ENCODE measurements around the gene ACACA. TPM values are rescaled to one million over a fixed set of nuclear protein-coding genes. Genes with fewer than 3 reads are reported as not detected.

ACACA gene
- total RNA-seq, 2 experiments from 2014 or later, result 38.6 to 46.3 TPM

GRCh38 chr17:37062021-37062420 is 344.6 kb downstream of the ACACA start:
- Mint-ChIP-seq H3K27ac (no peak overlapping the region), H3K9me3 (no peaks in the 10 kb centered on the region), H3K27me3 (peaks cover 4% of the 10 kb centered on the region), H3K4me3 (no peak overlapping the region), H3K4me1 (no peaks in the 10 kb centered on the region), H3K36me3 (ENCODE audit: low read depth) (peaks cover 7% of the 10 kb centered on the region)
- POLR2A ChIA-PET, result no interaction called here
- DNase-seq, result no peak
- CTCF ChIA-PET, result no interaction called here

GRCh38 chr17:37060928-37061327 is 345.7 kb downstream of the ACACA start:
- ChIA-PET CTCF (interaction anchor here (1.0 kb wide), 1 partner anchor 13 kb away, joined by 5 read pairs; no protein-coding TSS in a partner anchor), POLR2A (no interaction called here)
- Mint-ChIP-seq H3K4me1 (no peaks in the 10 kb centered on the region), H3K9me3 (no peaks in the 10 kb centered on the region), H3K36me3 (ENCODE audit: low read depth) (peaks cover 17% of the 10 kb centered on the region), H3K27ac (no peak overlapping the region), H3K27me3 (peaks cover 2% of the 10 kb centered on the region), H3K4me3 (no peak overlapping the region)
- no peak for DNase-seq

DNA sequence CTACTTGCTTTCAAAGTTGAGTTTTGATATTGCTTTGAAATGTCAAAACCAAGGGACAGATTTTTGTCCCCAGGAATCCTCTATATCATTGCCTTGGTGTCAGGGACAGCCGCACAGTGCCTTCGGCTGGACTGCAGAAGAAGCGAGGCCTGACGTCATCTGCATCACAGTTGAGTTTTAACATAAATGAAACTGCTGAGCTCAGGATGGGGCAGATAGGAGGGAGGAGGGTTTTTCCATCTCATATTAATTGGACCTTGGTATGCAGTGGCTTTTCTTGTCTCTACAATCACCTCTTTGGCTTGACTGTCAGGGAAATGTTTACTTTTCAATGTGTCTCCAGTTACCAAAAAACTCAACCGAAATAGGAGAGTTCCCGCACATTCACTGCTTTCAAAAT is 346.5 kb downstream of the ACACA start:
- no peak overlapping the region for H3K4me3 Mint-ChIP-seq
- DNase-seq, result no peak
- H3K4me1 Mint-ChIP-seq, result no peaks in the 10 kb centered on the region
- ChIA-PET POLR2A (no interaction called here), CTCF (interaction anchor here (1.0 kb wide), 1 partner anchor 12 kb away, joined by 5 read pairs; no protein-coding TSS in a partner anchor)
- peaks cover 17% of the 10 kb centered on the region for H3K36me3 Mint-ChIP-seq (ENCODE audit: low read depth)
- H3K27ac Mint-ChIP-seq, result no peak overlapping the region
- H3K27me3 Mint-ChIP-seq, result peaks cover 2% of the 10 kb centered on the region
- no peaks in the 10 kb centered on the region for H3K9me3 Mint-ChIP-seq

DNA sequence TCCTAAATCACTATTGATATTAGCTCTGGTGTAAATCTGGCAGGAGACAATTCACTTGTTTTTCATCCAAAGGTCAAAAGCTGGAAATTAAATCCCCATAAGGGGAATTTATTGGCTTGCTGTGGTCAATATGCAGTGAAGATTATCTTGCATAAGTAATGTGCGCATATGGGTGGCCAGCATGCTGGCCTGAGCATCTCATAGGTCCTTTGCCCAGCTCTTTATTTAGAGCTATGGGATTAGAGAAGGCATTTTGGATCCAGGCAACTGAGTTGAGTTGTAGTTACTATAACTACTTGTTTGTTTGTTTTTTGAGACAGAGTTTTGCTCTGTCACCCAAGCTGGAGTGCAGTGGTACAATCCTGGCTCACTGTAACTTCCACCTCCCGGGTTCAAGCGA is 347.1 kb downstream of the ACACA start:
- CTCF ChIA-PET, result interaction anchor here (0.9 kb wide), 1 partner anchor 12 kb away, joined by 3 read pairs; no protein-coding TSS in a partner anchor

GRCh38 chr17:37056622-37057021 is 350.0 kb downstream of the ACACA start:
- POLR2A ChIA-PET, result interaction anchor here (1.1 kb wide), 1 partner anchor 9 kb away, joined by 3 read pairs; no protein-coding TSS in a partner anchor
- Mint-ChIP-seq H3K27me3 (no peaks in the 10 kb centered on the region), H3K9me3 (no peaks in the 10 kb centered on the region), H3K27ac (no peak overlapping the region), H3K36me3 (ENCODE audit: low read depth) (peaks cover 20% of the 10 kb centered on the region), H3K4me3 (no peak overlapping the region), H3K4me1 (no peaks in the 10 kb centered on the region)
- DNase-seq, result no peak
- CTCF ChIA-PET, result interaction anchor here (0.8 kb wide), 1 partner anchor 9 kb away, joined by 3 read pairs; no protein-coding TSS in a partner anchor

More for the DNA sequence above, 347.1 kb downstream of the ACACA start:
- Mint-ChIP-seq H3K9me3 (no peaks in the 10 kb centered on the region), H3K4me1 (no peaks in the 10 kb centered on the region), H3K27me3 (peaks cover 2% of the 10 kb centered on the region), H3K4me3 (no peak overlapping the region), H3K36me3 (ENCODE audit: low read depth) (peaks cover 18% of the 10 kb centered on the region), H3K27ac (no peak overlapping the region)
- DNase-seq, result no peak
- POLR2A ChIA-PET, result interaction anchor here (0.5 to 0.8 kb wide), 2 partner anchors 120 to 153 kb away, joined by 3 to 4 read pairs; no protein-coding TSS in a partner anchor

GRCh38 chr17:37054894-37055293 is 351.7 kb downstream of the ACACA start:
- Mint-ChIP-seq H3K27me3 (no peaks in the 10 kb centered on the region), H3K36me3 (ENCODE audit: low read depth) (peaks cover 20% of the 10 kb centered on the region), H3K4me1 (no peaks in the 10 kb centered on the region), H3K9me3 (no peaks in the 10 kb centered on the region), H3K4me3 (no peak overlapping the region), H3K27ac (no peak overlapping the region)
- CTCF ChIA-PET, result no interaction called here
- no peak for DNase-seq
- POLR2A ChIA-PET, result no interaction called here

- POLR2A ChIA-PET, result no interaction called here
- no peaks in the 10 kb centered on the region for H3K9me3 Mint-ChIP-seq
- CTCF ChIA-PET, result no interaction called here
- H3K4me3 Mint-ChIP-seq, result no peak overlapping the region
- no peak overlapping the region for H3K27ac Mint-ChIP-seq
- no peaks in the 10 kb centered on the region for H3K27me3 Mint-ChIP-seq
- DNase-seq, result no peak
- peaks cover 19% of the 10 kb centered on the region for H3K36me3 Mint-ChIP-seq (ENCODE audit: low read depth)
- peaks cover 6% of the 10 kb centered on the region for H3K4me1 Mint-ChIP-seq
Measured at GRCh38 chr17:37052450-37052849, 354.2 kb downstream of the ACACA start.

GRCh38 chr17:37051833-37052232 is 354.8 kb downstream of the ACACA start:
- Mint-ChIP-seq H3K4me3 (no peak overlapping the region), H3K9me3 (no peaks in the 10 kb centered on the region), H3K27me3 (no peaks in the 10 kb centered on the region), H3K4me1 (peaks cover 6% of the 10 kb centered on the region), H3K27ac (no peak overlapping the region), H3K36me3 (ENCODE audit: low read depth) (peaks cover 15% of the 10 kb centered on the region)
- ChIA-PET CTCF (no interaction called here), POLR2A (no interaction called here)
- DNase-seq, result no peak

GRCh38 chr17:37051381-37051780 is 355.3 kb downstream of the ACACA start:
- H3K27me3 Mint-ChIP-seq, result no peaks in the 10 kb centered on the region
- H3K9me3 Mint-ChIP-seq, result no peaks in the 10 kb centered on the region
- ChIA-PET CTCF (no interaction called here), POLR2A (no interaction called here)
- H3K27ac Mint-ChIP-seq, result no peak overlapping the region
- no peak for DNase-seq
- peaks cover 6% of the 10 kb centered on the region for H3K4me1 Mint-ChIP-seq
- peaks cover 11% of the 10 kb centered on the region for H3K36me3 Mint-ChIP-seq (ENCODE audit: low read depth)
- H3K4me3 Mint-ChIP-seq, result no peak overlapping the region

DNA sequence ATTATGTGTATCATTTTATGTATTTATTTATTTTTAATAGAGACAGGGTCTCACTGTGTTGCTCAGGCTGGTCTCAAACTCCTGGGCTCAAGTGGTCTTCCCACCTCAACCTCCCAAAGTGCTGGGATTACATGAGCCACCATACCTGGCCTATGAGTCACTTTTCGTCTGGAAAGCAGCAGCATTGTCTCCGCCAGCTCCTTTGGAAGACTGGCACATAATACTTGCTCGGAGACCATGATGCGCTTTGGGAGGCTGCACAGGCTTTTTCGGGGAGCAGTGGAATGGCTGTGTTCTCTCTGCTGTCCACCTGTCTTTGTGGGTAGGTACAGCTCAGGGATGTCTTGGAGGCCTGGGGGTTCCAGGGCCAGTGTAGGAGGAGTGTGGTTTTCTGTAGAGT is 355.7 kb downstream of the ACACA start:
- Mint-ChIP-seq H3K27me3 (no peaks in the 10 kb centered on the region), H3K36me3 (ENCODE audit: low read depth) (peaks cover 7% of the 10 kb centered on the region), H3K27ac (no peak overlapping the region), H3K4me1 (peaks cover 6% of the 10 kb centered on the region), H3K4me3 (no peak overlapping the region), H3K9me3 (no peaks in the 10 kb centered on the region)
- ChIA-PET POLR2A (no interaction called here), CTCF (no interaction called here)
- no peak for DNase-seq

- ChIA-PET CTCF (interaction anchor here (0.6 to 2.7 kb wide), 8 partner anchors 12 to 1722 kb away, joined by 3 to 11 read pairs (median 4); no protein-coding TSS in a partner anchor), POLR2A (no interaction called here)
- Mint-ChIP-seq H3K4me3 (no peak overlapping the region), H3K36me3 (ENCODE audit: low read depth) (peaks cover 6% of the 10 kb centered on the region), H3K27me3 (no peaks in the 10 kb centered on the region), H3K4me1 (peaks cover 6% of the 10 kb centered on the region), H3K9me3 (no peaks in the 10 kb centered on the region), H3K27ac (no peak overlapping the region)
- DNase-seq, result no peak
Measured at GRCh38 chr17:37048811-37049210, 357.8 kb downstream of the ACACA start.

- Mint-ChIP-seq H3K27me3 (no peaks in the 10 kb centered on the region), H3K27ac (no peak overlapping the region), H3K36me3 (ENCODE audit: low read depth) (peaks cover 9% of the 10 kb centered on the region), H3K4me3 (no peak overlapping the region), H3K4me1 (peaks cover 9% of the 10 kb centered on the region), H3K9me3 (no peaks in the 10 kb centered on the region)
- ChIA-PET POLR2A (interaction anchor here (0.8 to 1.1 kb wide), 2 partner anchors 9 to 99 kb away, joined by 3 read pairs; partner anchors contain the start of gene AATF), CTCF (interaction anchor here (0.6 to 2.7 kb wide), 34 partner anchors 9 to 447 kb away, joined by 3 to 14 read pairs (median 4); partner anchors contain the start of genes AATF and MRM1)
- peak; percentile 84 for DNase-seq
Measured at GRCh38 chr17:37047631-37048104, 359.0 kb downstream of the ACACA start.

- no peaks in the 10 kb centered on the region for H3K9me3 Mint-ChIP-seq
- ChIA-PET POLR2A (no interaction called here), CTCF (interaction anchor here (0.6 to 1.8 kb wide), 2 partner anchors 112 to 443 kb away, joined by 3 to 6 read pairs; no protein-coding TSS in a partner anchor)
- H3K4me1 Mint-ChIP-seq, result peaks cover 9% of the 10 kb centered on the region
- H3K36me3 Mint-ChIP-seq (ENCODE audit: low read depth), result peaks cover 9% of the 10 kb centered on the region
- no peak for DNase-seq
- no peak overlapping the region for H3K27ac Mint-ChIP-seq
- H3K27me3 Mint-ChIP-seq, result no peaks in the 10 kb centered on the region
- H3K4me3 Mint-ChIP-seq, result no peak overlapping the region
Measured at GRCh38 chr17:37045351-37045922, 361.2 kb downstream of the ACACA start.

GRCh38 chr17:37043201-37043600 is 363.4 kb downstream of the ACACA start:
- Mint-ChIP-seq H3K4me1 (peaks cover 9% of the 10 kb centered on the region), H3K27ac (no peak overlapping the region), H3K4me3 (no peak overlapping the region), H3K27me3 (no peaks in the 10 kb centered on the region), H3K9me3 (no peaks in the 10 kb centered on the region), H3K36me3 (ENCODE audit: low read depth) (peaks cover 9% of the 10 kb centered on the region)
- ChIA-PET POLR2A (no interaction called here), CTCF (no interaction called here)
- DNase-seq, result no peak

Data from activated CD4-positive, alpha-beta memory T cell treated with anti-CD3 and anti-CD28 coated beads, Interleukin-2, amount 10 ng/mL, durations not matched to agents 7 days and 5 days (primary cell).